ENCODE measurements around the gene ZNF74.
"Not testable (repeated sequence)": the region's sequence is repeated elsewhere in the genome, so short reads cannot be mapped to it uniquely, and the experiment has no call there.

DNA sequence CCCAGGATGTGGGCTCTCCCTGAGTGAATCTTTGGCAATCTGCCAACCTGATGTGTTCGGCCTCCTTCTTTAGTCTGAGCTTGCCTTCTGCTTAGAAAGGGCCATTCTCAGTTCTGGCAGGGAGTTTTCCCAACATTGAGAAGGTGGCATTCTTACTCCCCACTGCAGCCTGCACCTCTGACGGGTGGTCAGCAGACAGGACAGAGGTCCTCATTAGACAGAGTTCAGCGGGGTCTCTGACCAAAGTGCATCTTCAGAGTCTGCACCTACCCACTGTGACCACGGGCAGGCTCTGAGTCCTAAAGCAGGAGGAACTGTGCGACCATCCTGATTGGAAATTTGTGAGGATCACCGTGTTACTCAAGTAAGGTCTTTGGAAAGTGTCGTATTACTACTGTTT is 47.4 kb upstream of the ZNF74 start:
- TF ChIP-seq POLR2A (IDR thresholded peaks at IDR 0.05), result not testable (repeated sequence)
- TF ChIP-seq, protein P1, sequence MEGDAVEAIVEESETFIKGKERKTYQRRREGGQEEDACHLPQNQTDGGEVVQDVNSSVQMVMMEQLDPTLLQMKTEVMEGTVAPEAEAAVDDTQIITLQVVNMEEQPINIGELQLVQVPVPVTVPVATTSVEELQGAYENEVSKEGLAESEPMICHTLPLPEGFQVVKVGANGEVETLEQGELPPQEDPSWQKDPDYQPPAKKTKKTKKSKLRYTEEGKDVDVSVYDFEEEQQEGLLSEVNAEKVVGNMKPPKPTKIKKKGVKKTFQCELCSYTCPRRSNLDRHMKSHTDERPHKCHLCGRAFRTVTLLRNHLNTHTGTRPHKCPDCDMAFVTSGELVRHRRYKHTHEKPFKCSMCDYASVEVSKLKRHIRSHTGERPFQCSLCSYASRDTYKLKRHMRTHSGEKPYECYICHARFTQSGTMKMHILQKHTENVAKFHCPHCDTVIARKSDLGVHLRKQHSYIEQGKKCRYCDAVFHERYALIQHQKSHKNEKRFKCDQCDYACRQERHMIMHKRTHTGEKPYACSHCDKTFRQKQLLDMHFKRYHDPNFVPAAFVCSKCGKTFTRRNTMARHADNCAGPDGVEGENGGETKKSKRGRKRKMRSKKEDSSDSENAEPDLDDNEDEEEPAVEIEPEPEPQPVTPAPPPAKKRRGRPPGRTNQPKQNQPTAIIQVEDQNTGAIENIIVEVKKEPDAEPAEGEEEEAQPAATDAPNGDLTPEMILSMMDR (IDR thresholded peaks at IDR 0.05 in 8 of 11, conservative IDR thresholded peaks at IDR 0.05 in 3 of 11), result not testable (repeated sequence)

Data from spleen (tissue), 7 donors.